ENCODE measurements around the gene IGFBP4.

DNA sequence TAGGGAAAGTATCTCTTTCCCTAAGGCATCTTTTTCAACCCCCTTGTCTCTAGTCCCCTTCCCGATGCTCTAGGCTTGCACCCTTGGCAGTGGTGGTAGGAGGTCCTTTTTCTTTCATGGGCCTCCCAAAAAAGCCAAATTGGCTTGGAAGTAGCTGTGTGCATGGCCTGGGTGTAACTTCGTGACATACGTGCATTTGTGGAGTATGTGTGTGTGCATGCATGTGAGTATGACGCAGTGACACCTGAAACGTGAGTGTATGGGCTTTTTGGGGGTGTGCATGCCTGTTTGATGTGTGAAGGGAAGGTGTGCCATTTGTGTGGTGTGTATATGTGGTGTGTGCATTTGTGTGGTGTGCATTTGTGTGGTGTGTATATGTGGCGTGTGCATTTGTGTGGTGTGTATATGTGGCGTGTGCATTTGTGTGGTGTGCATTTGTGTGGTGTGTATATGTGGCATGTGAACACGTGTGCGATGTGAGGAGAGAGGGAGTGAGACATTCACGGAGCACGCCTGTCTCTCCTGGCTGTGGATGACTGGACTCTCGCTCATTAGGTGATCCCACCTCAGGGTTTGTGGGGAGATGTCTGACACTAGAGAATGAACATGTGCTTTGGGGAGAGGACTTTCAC, 15.7 kb downstream of the IGFBP4 start:
- TF ChIP-seq NCOR1 (IDR thresholded peaks at IDR 0.05; ENCODE audit: borderline replicate concordance, low read length) (no peak), NBN (conservative IDR thresholded peaks at IDR 0.05) (no peak), ZNF773 (CRISPR knock-in tag; IDR thresholded peaks at IDR 0.05; ENCODE audit: borderline replicate concordance) (no peak), PRDM15 (CRISPR knock-in tag; IDR thresholded peaks at IDR 0.05) (no peak), ZNF274 (CRISPR knock-in tag; IDR thresholded peaks at IDR 0.05) (no peak), FOXO4 (CRISPR knock-in tag; conservative IDR thresholded peaks at IDR 0.05) (no peak), EZH2 (conservative IDR thresholded peaks at IDR 0.05; ENCODE audit: low read depth, low read length) (no peak), TBX2 (CRISPR knock-in tag; IDR thresholded peaks at IDR 0.05; ENCODE audit: borderline replicate concordance) (no peak)

Measured in HepG2 (cell line).